Stimulated activated CD4-positive, alpha-beta T cell treated with anti-CD3 and anti-CD28 coated beads, Interleukin-15, amount 100 ng/mL, for 1 hour (primary cell): ENCODE data around the gene SLC2A14.
"Not testable (repeated sequence)": the region's sequence is repeated elsewhere in the genome, so short reads cannot be mapped to it uniquely, and the experiment has no call there.

Source experiments
- DNase-seq, 2 donors: peaks; one replicate each; pipeline ENCODE4 v3.0.0-alpha.2; 2020; ENCODE audit warnings: low read depth in 1 of 2, low spot score in 1 of 2

SLC2A14 gene

GRCh38 chr12:7870335-7870734, 2.4 kb downstream of the SLC2A14 start:
- no peak for DNase-seq

GRCh38 chr12:7869137-7869536, 3.6 kb downstream of the SLC2A14 start:
- no peak for DNase-seq

GRCh38 chr12:7868391-7868790, 4.3 kb downstream of the SLC2A14 start:
- no peak for DNase-seq

DNA sequence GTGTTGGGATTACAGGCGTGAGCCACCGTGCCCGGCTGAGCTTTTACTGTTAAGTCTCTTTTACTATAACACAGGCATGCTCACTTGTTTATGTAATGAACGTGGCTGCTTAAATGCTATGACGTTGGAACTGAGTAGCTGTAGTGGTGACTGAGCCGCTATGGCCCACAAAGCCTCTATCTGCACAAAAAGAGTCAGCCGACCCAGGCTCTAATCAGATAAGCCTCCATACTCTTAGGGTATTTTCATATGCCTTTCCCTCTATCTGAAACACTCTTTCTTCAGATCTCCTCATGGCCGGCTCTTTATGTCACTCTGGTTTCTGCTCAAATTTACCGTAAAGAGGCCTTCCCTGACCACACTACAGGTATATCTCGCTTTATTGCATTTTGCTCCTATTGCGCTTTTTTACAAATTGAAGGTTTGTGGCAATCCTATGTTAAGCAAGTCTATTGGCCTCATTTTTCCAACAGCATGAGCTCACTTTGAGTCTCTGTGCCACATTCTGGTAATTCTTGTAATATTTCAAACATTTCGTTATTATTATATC, 8.0 kb downstream of the SLC2A14 start:
- DNase-seq, result no peak

DNA sequence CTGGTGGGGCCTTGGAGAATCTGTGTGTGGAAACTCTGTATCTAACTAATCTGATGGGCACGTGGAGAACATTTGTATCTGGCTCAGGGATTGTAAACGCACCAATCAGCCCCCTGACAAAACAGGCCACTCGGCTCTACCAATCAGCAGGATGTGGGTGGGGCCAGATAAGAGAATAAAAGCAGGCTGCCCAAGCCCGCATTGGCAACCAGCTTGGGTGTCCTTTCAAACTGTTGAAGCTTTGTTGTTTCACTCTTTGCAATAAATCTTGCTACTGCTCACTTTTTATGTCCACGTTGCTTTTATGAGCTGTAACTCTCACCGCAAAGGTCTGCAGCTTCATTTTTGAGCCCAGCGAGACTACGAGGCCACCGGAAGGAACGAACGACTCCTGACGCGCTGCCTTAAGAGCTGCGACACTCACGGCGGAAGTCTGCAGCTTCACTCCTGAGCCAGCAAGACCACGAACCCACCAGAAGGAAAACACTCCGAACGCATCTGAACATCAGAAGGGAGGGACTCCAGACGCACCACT, 9.8 kb downstream of the SLC2A14 start:
- DNase-seq, result not testable (repeated sequence)

DNA sequence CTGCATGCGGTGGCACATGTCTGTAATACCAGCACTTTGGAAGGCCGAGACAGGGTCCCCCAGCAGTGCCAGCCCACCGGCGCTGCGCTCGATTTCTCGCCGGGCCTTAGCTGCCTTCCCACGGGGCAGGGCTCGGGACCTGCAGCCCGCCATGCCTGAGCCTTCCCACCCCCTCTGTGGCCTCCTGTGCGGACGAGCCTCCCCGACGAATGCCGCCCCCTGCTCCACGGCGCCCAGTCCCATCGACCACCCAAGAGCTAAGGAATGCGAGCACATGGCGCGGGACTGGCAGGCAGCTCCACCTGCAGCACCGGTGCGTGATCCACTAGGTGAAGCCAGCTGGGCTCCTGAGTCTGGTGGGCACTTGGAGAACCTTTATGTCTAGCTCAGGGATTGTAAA, 10.4 kb downstream of the SLC2A14 start:
- not testable (repeated sequence) for DNase-seq

GRCh38 chr12:7859552-7859951, 13.2 kb downstream of the SLC2A14 start:
- DNase-seq, result no peak

- DNase-seq, result no peak
Observed at GRCh38 chr12:7857971-7858370, 14.7 kb downstream of the SLC2A14 start.

GRCh38 chr12:7856516-7856915, 16.2 kb downstream of the SLC2A14 start:
- DNase-seq, result no peak

GRCh38 chr12:7853557-7853956, 19.2 kb downstream of the SLC2A14 start:
- DNase-seq, result no peak

DNA sequence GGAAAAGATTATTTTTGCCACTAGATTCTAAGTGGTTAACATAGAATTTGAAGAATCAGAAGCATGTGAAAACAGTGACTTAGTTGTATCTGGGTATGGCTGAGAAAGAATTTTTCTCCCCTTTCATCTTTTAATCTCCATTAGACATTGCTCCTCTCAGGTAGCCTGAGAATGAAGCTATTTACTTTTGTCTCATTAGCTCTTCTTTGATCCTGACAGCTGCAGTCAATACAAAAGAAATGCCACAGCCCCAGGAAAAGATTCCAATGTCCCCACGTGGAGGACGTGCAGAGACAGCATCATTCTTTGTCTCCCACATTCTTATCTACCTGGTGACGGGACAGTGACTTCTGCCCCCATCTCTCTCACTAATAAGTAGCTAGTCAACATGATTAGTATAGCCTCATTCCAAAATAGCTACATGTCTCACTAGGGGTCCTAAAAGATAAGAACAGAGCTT, 21.1 kb downstream of the SLC2A14 start:
- DNase-seq, result not testable (repeated sequence)

GRCh38 chr12:7850099-7850498, 22.6 kb downstream of the SLC2A14 start:
- DNase-seq, result not testable (repeated sequence)

- not testable (repeated sequence) for DNase-seq
Observed at GRCh38 chr12:7848098-7848422, 24.7 kb downstream of the SLC2A14 start.

DNA sequence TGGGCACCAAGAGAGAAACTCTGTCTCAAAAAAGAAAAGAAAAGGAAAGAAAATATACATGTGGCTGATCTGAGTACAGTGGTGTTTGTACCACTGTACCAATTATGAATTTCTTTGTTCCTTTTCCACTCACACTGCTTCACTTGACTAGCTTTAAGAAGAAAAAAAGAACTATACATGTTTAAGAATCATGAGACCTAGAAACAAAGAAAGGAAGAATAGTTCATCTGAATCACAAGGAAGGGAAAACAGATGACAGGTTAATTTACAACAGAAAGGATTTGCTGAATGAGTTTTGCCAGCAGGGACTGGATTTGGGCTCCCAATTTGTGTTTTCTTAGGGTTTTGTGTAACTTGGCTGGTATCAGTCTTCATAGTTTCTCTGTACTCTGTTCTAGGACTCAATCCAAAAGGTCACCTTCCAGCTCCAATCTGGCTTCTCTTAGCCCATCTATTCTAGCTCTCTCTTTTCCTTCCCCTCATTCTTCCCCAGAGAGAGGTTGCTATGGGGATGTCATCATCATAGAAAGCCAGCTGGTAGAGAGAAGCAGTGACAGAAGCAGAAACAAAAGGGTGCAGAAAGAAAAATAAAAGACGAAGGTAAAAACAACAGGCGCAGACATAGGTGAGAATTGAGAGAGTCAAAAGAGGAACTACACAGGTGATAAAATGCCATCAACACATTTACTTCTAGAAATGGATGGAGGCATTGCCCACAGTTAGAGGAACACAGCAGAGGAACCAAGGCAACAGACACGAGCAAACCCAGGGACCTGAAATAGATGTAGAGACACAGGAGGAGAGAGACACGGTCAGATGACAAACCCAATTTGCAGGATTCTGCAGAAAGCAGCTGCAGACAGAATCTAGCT, 25.3 kb downstream of the SLC2A14 start:
- DNase-seq, result not testable (repeated sequence)

DNA sequence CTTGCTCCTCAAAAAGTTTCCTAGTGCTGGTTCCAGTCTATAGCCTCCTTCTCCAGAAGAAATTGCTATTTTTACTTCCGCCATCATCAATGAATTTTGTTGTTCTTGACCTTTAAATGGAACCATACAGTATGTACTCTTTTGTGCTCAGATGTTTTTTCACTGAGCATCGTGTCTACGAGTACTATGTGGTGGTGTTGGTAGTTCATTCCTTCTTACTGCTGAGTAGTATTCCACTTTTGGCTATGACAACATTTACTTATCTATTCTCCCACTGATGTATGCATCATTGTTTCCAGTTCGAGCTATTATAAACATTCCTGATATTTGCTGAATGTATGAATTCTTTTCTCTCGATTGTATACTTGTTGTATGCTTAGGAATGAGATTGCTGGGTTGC, 28.6 kb downstream of the SLC2A14 start:
- DNase-seq, result no peak

GRCh38 chr12:7843583-7843982, 29.1 kb downstream of the SLC2A14 start:
- not testable (repeated sequence) for DNase-seq

DNA sequence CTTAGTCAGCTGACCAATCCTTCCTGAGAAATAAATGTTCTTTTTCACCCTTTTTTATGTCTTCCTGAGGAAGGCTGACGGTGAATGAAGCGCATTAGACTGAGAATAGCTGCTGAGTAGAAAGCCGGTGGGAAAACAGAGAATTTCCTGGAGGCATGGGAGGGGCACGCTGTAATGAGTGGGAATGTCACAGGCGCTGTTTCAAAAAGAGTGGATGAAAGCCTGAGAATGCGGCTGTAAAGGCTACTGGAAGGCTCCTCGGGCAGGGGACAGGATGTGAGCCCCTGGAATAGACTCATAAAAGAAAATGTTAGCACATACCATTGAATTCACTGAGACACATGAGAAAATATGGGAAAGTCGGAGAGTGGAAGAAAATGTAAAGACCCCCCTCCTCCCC, 29.6 kb downstream of the SLC2A14 start:
- DNase-seq, result not testable (repeated sequence)

GRCh38 chr12:7842444-7842843, 30.3 kb downstream of the SLC2A14 start:
- not testable (repeated sequence) for DNase-seq

DNA sequence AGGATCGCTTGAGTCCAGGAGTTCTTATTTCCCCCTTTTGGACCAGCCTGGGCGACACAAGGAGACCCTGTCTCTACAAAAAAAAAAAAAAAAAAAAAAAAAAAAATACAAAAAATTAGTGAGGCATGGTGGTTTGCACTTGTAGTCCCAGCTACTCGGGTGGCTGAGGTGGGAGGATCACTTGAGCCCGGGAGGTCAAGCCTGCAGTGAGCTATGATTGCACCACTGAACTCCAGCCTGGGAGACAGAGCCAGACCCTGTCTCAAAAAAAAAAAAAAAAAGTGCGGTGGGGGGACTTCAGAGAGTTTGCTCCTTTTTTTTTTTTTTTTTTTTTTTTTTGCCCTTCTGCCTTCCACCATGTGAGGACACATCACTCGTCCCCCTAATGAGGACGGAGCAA, 32.9 kb downstream of the SLC2A14 start:
- DNase-seq, result not testable (repeated sequence)

DNA sequence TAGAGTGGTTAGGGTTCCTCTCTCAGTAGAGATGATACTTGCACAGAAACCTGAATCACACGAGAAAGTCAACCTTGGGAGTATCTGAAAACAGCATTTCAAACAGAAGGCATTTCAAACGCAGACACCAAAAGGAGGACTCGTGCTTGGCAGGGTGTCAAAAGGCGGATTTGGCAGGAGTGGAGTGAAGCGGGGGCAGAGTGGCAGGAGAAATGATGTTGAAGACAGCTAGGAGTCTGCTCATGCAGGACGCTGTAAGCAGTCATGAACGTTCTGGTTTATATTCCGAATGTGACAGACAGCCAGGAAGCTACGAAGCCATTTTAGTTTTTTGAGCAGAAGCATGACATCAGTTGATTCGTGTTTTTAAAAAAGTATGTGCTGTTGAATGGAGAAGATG, 33.5 kb downstream of the SLC2A14 start:
- not testable (repeated sequence) for DNase-seq

DNA sequence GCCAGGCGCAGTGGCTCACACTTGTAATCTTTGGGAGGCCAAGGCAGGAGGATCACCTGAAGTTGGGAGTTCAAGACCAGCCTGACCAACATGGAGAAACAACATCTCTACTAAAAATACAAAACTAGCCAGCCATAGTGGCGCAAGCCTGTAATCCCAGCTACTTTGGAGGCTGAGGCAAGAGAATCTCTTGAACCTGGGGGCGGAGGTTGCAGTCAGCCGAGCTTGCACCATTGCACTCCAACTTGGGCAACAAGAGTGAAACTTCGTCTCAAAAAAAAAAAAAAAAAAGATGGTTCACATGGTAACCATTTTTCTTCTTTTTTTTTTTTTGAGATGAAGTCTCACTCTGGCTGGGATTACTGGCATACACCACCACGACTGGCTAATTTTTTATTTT, 35.3 kb downstream of the SLC2A14 start:
- no peak for DNase-seq

DNA sequence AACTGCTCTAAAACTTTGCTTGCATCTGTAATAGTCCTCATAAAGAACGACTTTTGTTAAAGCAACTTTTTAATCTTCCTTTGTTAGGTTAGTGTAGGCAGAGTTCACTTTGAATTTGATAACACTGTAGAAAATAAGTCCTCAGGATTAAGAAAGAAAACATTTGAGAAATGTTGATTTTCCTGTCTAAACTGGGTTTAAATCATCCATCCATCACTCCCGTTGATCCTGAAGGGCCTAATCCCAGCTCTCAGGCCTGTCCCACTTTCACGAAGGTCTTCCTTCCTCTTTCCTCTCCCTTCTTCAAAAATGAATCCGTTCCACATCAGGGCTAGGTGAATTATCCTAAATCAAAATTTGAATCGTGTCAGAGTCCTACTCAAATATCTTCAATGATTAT, 36.9 kb downstream of the SLC2A14 start:
- DNase-seq, result no peak
